GM19397 (cell line): ENCODE measurements around the gene MFAP3.
"Not testable (repeated sequence)": the region's sequence is repeated elsewhere in the genome, so short reads cannot be mapped to it uniquely, and the experiment has no call there.

Experiments used
- ATAC-seq: cut with Tn5 transposase; IDR thresholded peaks from one replicate; pipeline ENCODE4 v1.9.1; 2021; ENCODE audit warnings: mild to moderate bottlenecking, moderate library complexity; ENCODE audit not compliant: unreplicated experiment

MFAP3 gene

DNA sequence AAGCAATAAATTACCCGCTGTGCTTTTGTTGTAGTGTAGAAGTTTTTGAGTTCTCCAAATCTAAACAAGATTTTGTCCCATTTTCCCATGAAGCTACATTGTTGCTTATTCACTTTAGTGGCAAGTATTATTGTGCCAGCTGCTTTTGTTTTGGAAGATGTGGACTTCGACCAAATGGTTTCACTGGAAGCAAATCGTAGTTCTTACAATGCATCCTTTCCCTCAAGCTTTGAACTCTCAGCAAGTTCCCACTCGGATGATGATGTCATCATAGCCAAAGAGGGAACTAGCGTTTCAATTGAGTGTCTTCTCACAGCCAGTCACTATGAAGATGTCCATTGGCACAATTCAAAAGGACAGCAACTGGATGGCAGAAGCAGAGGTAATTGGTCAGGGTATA is 10.9 kb downstream of the MFAP3 start:
- ATAC-seq: no peak

DNA sequence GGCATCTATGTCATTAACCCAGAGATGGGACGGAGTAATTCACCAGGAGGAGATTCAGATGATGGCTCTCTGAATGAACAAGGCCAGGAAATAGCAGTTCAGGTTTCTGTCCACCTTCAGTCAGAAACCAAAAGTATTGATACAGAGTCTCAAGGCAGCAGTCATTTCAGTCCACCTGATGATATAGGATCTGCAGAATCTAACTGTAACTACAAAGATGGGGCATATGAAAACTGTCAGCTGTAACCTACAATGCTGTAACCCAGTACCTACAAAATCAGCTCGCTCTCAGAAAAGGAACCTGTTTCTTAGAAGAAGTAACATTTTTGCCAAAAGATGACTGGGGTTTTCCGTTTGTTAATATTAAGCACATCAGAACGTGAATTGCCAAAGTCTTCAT is 14.7 kb downstream of the MFAP3 start:
- no peak for ATAC-seq

DNA sequence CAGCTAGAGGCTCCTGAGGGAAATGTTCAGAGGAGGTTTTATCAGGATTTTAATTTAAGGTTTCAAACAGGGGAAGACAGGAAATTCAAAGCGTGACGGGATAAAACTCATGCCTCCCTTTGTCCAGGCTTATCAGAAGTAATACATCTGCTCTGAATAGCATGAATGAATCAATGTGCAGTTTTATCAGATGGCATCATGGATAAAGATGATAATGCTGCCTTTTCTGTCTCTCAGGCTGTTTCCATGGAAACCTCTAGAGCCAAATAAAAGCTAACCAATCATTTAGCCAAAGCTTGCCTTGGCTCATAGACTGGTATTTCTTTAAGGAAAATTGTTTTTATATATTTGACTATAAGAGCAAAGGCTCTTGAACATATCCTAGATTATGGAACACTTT is 16.4 kb downstream of the MFAP3 start:
- ATAC-seq: no peak

DNA sequence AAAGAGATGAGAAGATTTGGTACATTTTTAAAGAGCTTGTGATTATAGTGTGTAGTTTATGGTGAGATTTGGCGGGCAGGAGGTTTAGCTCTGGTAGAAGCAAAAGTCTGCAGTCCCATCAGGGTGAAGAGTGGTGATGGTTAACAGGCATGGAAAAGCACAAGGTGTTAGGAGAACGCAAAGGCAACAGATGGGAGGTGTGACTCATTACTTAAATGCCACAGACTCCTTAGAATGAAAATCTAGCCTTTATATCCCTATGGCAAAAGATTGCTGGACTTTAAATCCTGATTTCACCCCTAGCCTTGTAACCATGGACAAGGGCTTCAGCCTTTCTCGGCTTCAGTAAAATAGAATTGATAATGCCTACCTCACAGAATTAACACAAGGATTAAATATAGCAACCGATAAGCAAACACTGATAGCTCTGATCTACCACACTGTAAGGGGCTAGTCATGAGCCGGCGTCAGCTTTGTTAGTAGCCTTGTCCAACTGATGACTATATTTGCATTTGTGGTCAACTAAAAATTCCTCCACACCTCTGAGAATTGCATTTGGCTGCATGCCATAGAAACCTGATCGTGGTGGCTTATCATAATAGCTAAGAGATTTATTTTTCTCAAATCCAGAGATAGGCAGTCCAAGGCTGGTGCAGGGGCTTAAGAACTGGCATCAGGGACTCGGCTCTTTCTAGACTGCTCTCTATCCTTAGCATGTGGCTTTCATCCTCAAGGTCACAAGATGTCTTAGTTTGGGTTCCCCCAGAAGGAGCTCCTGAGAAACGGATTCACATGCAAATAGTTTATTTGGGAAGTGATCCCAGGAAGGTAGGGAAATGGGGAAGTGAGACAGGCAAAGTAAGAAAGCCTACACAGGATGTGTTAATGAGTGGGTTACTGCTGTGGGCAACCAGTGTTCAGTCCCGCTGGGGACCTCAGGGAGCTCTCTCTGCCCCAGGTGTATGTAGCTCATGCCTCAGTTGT is 19.6 kb downstream of the MFAP3 start:
- ATAC-seq: peak; percentile 62

DNA sequence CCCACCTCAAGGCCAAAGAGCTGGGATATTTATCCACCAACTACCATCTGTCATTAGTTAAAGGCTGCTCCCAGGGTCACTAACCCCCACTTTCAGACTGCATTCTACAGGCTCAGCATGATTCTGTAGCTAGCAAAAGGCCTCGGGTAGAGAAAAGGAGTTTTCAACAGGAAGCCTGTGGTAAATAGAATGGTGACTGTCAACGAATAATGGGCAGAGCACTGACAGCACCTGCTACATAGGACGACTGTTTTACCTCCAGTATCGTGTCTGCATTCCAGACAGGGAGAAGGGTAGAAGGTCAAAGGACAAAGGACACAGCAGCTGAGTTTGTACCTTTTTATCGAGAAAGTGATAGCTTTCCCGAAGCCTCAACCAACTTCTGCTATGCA is 20.3 kb downstream of the MFAP3 start:
- peak; percentile 45 for ATAC-seq

DNA sequence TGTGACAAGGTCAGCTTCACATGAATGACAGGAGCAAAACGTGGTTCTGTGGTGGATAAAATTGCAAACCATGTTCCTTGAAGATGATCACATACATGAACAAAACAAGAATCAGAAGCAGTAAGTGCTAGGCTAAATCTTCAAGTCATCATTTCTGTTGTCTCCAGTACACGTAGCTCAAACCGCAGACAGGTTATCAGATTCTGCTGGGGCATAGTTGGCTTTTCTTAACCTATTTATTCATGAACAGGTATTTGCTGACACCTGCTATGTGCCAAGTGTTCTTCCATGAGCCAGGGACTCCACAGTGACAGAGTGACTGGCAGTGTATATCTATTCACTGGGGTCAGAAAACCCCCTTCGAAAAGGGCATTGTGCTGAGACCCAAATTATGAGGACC is 20.8 kb downstream of the MFAP3 start:
- no peak for ATAC-seq

DNA sequence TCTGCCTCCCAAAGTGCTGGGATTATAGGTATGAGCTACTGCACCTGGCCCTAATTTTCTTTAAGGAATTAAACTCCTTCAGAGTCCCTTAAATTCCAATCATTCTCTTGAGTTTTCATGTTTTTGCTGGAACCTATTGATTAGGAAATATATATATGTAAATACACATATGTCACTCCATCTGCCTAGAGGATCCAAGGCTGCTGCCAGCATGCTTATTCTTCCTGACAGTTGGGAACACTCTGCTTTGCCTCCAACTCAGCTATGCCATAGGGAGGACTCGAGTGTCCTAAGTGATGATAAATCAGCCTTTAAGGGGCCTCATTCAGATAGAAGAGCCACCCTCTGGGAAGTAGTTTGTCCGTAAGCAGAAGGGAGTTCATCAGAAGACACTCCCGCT is 21.8 kb downstream of the MFAP3 start:
- no peak for ATAC-seq

DNA sequence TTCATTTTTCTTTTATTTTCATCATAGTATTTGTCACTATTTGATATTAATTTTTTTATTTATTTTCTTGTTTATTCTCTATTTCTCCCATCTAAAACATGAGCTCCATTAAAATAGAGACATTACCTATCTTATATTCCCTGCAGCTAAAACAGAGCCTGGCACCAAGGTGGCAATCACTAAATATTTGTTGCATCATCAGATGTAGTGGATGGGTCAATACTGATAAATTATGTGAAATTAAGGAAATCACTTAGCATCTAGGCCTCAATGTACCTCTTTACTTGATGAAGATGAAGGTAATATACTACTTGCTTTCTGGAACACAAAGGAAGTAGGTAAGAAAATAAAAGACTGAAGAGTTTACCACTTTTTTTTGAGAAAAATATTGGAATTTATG is 24.6 kb downstream of the MFAP3 start:
- no peak for ATAC-seq

DNA sequence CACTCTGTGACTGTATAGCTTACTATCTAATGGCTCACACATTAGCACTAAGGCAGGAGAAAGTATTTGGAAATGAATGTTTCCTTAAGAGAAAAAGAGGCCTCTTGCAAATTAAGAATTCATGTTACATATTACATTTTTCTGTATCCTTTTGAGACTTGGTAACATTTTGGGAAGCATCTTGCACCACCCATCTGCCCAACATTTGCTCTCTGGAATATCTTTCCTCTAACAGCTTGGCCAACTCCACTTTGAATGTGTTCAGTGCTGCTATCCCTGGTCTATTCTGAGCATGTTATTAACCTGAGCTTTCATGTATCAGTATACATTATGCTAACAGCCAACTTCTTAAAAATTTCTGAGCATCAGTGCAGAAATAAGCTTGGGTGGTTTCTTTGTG is 27.2 kb downstream of the MFAP3 start:
- no peak for ATAC-seq

DNA sequence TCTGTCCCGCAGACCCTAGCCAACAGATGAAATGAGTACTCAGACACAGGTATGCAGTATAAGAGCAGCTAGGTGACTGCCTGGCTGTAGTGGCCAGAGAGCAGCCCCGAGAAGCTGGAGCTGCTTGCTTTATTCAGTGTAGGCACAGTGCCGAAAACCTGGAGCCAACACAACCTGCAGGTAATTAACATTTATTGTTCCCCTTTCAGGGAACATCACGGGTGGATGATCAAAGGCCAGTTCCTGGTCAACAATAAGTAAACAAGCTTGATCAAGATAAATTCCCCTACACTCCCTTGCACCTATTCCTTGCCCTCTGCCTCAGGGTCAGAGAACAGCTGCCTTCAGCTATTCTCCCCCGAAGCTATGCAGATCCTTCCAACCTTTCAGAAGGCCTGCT is 31.1 kb downstream of the MFAP3 start:
- ATAC-seq: not testable (repeated sequence)

DNA sequence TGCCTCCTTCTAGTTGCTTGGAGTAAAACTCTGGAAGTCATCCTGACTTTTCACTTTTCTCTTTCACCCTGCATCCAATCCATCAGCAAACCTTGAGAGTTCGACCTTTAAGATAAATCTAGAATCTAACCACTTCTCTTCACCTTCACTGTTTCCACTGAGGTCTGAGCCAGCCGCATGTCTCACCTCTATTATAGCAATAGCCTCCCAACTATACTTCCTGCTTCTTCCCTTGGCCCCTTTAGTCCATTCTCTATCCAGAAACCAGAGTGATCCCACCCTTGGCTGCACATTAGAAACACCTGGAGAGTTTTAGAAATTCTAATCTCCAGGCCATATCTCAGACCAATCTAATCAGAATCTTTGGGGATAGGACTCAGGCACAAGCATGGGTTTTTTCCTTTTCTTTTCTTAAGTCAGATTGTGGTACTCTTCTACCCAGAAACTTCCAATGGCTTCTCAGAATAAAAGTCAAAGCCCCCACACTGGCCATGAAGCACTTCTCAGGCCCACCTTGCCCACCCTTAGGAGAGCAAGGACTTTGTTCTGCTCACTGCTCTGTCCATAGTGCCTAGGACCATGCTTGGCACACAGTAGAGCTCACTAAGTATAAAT is 33.1 kb downstream of the MFAP3 start:
- no peak for ATAC-seq

DNA sequence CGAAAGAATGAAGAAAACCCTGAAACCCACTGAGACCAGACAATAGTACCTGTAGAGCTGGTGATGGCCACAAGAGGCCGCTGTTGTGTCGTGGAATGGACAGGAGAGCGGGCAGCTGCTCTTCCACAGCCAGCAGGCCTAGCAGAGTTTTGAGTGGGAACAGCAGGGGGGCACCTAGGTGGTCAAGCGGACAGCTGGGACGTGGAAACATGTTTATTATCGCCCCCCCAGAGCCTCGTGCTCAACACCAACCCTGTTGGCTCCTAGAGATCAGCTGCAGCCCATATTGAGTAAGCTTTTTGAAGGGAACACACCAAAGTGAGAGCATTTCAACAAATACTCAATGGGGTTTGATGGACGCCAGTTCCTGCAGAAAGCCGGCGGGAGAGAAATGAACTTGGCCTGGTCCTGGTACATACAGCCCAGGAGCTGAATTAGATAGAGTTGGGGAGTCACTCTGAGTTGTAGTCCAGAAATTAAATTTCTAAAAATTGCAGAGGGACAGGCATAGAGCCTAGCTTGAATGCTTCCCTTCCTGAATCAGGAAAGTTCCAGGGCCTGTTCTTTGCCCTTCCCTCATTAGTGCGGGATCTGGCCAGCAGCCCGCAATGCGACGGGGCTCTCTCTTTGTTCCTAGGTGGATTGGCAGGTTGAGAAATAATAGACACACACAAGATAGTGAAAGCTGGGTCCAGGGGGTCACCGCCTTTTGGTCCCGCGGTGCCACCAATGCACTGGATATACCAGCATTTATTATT is 33.8 kb downstream of the MFAP3 start:
- ATAC-seq: peak; percentile 95

DNA sequence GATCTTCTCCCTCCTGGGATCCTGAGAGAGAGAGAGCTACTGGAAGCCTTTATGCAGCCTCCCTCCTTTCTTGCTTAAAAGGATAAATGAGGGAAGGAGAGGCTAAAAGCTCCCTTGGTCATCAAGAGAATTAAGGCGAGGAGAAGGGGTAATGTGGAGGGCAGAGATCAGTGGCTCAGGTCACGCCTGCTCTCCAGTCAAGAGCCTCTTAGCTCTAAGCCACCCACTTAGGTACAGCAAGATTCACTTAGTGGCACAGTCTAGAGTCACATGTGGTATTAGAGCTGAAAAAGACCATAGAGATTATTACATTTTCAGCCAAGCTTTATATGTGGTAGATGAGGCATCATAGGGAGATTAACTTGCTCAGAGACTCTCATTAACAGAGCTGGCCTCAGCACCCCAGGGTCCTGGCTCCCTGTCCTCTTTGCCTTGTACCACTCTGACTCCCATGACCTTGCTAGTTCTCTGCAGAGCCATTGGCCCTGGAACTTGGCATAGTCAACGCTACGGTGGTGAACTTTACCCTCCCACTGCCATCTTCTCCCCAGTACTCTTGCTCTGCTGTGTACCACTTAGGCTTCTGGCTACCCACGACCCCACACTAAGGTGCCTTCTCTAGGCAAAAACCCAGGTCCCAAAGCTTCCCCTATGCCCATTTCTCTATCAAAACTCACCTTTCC is 37.6 kb downstream of the MFAP3 start:
- ATAC-seq: no peak

DNA sequence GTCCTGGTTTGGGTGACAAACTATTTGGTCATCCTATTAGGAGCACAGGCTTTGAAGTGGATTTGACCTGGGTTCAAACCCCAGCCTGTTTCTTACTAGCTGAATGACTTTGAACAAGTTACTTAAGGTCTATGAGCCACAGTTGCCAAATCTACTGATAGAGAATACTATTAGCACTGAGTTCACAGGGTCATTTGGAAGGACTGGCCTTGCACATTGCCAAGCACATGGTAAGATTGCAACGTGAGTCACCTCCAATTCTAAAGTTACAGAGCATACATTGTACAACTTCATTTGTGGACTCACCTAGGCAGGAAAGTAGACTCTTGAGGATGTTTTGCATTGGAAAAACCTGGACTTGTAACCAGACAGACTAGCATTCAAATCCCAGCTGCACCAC is 38.9 kb downstream of the MFAP3 start:
- ATAC-seq: no peak

DNA sequence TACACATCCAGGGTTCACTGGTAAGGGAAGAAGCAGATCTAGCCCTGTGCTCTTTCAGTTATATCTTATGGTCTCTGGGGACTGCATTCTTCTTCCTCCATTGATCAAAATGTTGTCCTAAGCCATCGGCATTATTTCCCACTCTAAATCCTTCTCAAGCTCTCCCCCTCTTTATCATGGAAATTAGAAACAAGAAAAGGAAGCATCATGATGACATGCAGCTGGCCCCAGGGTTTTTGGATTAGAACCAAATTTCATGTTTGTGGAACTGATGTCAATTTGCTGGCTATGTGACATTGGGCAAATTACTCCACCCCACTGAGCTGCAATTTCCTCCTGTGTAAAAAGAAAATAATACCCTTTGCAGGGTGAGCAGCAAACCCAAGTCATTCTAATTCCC is 39.5 kb downstream of the MFAP3 start:
- ATAC-seq: no peak

DNA sequence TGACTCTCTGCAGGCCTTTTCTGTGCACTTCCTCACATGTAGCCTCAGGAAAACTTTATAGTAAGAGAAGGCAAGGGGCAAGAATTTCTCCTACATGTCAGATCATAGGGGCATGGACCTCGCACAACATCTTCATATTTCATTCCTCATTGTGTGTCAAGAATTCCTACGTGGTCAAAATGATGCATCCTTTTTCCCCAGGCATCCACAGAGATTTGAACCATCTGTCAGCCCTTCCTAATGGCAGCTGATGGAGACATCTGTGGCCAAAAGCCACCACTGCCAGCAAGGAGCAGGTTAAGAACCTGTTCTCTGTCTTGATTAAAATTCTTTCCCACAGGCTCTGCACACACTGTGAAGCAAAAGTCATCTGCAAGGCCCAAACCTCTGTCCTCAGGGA is 42.5 kb downstream of the MFAP3 start:
- no peak for ATAC-seq

DNA sequence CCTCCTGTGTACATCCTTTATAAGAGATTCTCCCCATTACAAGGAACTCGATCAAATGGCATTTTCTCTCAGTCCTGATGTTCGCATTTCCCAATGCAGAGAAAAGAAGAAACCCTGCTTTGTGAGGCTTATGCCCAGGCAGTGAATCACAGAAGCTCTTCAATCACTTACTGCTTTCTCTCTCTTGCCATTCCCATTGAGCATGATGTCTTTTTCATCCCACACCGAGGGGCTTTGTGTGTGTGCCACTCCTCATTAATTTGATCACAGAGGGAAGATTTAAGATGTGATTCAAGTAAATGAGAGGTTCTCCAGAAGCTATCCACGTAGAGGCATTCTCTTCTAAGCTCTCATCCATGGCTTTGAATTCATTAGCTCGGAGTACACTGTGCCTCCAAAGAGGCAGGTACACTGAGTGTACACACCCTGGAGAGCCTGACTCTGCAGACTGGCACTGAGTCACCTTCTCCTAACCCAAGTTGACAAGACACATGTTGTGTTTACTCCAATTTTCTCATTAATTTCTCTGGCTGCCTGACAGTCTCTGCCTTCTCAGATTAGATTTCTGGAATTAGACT is 45.4 kb downstream of the MFAP3 start:
- no peak for ATAC-seq

DNA sequence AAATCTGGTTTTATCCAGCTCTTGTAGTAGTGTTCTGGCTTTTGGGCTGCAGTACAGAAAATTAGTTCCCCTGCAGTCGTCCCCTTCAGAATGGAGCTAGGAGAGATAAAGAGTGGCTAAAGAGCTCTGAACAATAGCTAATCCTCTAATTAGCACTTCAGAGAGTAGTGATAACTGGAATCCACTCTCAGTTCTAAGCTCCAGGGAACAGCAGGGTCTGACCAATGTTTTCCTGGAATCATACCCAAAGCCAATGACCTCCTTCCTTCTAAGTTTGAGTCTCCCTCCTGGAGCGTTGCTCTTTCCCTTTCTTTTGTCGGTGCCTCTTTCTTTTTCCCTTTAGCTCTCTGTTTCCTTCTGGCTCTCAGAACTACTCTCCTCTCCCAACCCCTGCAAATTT is 47.4 kb downstream of the MFAP3 start:
- no peak for ATAC-seq

DNA sequence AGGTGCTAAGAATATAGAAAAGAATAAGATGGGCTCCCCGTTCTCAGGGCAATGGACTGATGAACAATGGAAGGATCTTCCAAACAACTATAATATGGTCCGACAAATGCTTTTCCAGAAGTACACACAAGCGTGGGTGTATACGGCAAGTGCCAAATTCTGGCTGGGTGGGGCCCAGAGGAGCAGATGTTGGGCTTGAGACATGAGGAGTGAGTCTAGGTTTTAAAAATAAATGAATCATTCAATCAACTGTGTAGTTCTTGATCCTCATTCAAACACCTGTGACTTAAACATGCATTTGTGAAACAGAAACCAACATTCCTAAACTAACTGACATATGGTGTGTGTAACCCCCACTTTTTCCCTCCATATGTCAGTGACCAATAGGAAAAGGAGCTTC is 47.9 kb downstream of the MFAP3 start:
- no peak for ATAC-seq

DNA sequence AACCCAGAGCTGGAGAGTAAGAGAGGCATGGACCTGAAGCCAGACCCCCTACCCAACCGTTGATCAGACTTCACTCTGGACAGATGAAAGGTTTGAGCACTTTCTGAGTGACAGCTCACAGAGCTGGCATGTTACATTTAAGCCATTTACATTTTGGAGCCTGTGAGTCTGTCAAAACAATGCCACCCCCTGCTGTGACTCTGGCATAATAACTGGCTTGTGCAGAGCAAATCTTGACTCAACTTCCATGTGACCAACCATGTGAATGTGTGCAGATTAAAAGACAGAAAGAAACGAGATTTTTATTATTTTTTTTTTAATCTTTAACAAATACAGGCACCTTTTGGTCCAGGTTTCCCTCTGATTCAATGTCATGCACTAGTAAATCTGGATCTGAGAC is 48.5 kb downstream of the MFAP3 start:
- ATAC-seq: no peak

DNA sequence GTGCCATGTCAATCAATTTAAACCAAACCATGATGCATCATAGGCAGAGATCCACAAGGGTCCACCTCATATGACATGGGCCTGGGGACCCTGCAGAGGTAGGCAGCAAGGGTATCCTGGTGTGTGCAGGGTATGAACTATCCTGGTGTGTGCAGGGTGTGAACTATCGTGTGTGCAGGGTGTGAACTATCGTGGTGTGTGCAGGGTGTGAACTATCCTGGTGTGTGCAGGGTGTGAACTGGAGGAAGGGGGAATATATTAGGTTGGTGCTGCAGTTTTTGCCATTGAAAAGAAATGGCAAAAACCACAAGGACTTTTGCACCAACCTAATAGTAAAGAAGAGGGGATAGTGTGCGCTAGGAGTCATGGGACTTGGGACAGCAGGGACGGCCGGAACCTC is 50.0 kb downstream of the MFAP3 start:
- ATAC-seq: no peak
